Ectodermal cell (in vitro differentiated cells): ENCODE data around the gene APBB1.

ENCODE experiments used
- H3K27ac ChIP-seq: 2 replicates; pipeline ENCODE4 v1.7.0; 2013; ENCODE audit warnings: mild to moderate bottlenecking, low read depth, low read length; ENCODE audit not compliant: insufficient read depth, poor library complexity, severe bottlenecking
- H3K27me3 ChIP-seq: 2 replicates; pipeline ENCODE4 v1.7.0; 2013; ENCODE audit warnings: mild to moderate bottlenecking, low read length; ENCODE audit not compliant: insufficient read depth, control insufficient read depth, poor library complexity, severe bottlenecking
- H3K36me3 ChIP-seq: one replicate; pipeline ENCODE4 v1.7.0; 2013; ENCODE audit warnings: low read length; ENCODE audit not compliant: control insufficient read depth, insufficient read depth
- H3K4me1 ChIP-seq: one replicate; pipeline ENCODE4 v1.7.0; 2013; ENCODE audit warnings: low read length; ENCODE audit not compliant: control insufficient read depth, insufficient read depth
- H3K4me3 ChIP-seq: 2 replicates; pipeline ENCODE4 v1.7.0; 2013; ENCODE audit warnings: low read depth, low read length, control low read depth; ENCODE audit not compliant: insufficient read depth
- H3K9me3 ChIP-seq: 2 replicates; pipeline ENCODE4 v1.7.0; 2013; ENCODE audit warnings: mild to moderate bottlenecking, low read length, moderate library complexity; ENCODE audit not compliant: control insufficient read depth
- WGBS, 2 experiments: methylation state at CpG; one replicate each; pipeline ENCODE4 v1.1.7; 2013; ENCODE audit warnings: missing lambda C conversion rate in 2 of 2; 5-methylcytosine and 5-hydroxymethylcytosine counted together

APBB1 gene

DNA sequence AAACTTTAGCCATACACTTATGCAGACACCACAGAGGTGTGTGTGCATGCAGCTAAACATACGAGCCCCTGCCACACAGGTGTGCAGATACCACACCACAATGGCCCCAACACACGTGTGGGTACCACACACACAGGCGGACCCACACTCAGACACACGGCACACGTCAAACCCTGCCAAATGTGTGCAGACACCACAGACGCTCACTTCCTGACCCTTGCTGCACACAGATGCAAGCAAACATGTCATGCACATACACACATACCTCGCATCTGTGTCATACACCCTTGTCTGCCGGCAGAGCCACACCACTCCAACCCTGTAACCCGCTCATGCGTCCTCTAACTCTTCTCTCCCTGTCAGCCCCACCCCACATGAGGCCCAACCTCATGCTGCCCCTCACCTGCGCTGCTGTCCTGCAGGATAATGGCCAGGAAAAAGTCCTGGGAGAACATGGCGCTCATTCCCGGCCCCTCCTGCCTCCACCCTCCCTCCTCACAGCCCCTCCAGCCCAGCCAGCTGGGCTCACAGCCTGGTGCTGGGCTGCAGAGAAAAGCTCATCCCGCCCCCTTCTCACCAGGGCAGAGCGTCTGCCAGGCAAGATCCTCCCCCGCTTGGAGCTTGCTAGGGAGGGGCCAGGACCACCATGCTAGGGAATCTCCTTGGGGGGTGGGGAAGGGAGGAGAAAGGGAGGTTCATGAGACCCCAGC lies 14.4 kb downstream of the APBB1 start:
- peaks cover 15% of the 10 kb centered on the region for H3K4me1 ChIP-seq
- H3K27me3 ChIP-seq, result no peaks in the 10 kb centered on the region
- H3K9me3 ChIP-seq, result no peaks in the 10 kb centered on the region
- WGBS, 2 experiments, result 56 to 57% methylated on average over 16 of the region's 16 CpGs
- peak overlapping the region; percentile 12 for H3K4me3 ChIP-seq
- peaks cover 21% of the 10 kb centered on the region for H3K36me3 ChIP-seq
- H3K27ac ChIP-seq, result peak overlapping the region; percentile 85

DNA sequence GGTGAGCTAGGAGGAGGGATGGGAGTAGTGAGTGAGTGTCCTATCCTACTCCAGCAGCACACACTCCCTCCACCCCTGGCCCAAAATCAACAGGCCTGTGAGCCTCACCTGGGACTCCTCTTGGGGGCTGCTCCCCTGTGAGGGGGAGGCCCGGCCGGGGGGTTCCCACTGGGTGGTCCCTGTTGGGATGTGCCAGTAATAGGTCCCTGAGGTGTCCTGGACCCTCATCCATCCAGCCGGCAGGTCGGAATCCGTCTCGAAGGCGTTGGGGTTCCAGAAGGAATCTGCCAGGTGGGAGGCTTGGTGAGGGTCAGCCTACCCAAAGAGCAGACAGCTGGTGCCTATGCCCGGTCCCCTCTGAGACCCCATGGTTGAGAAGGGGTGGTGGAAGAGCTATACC lies 15.4 kb downstream of the APBB1 start:
- no peak overlapping the region for H3K4me3 ChIP-seq
- peaks cover 21% of the 10 kb centered on the region for H3K36me3 ChIP-seq
- no peaks in the 10 kb centered on the region for H3K27me3 ChIP-seq
- H3K27ac ChIP-seq, result no peak overlapping the region
- 95 to 96% methylated on average over 8 of the region's 8 CpGs for WGBS, 2 experiments
- no peaks in the 10 kb centered on the region for H3K9me3 ChIP-seq
- H3K4me1 ChIP-seq, result peaks cover 15% of the 10 kb centered on the region

DNA sequence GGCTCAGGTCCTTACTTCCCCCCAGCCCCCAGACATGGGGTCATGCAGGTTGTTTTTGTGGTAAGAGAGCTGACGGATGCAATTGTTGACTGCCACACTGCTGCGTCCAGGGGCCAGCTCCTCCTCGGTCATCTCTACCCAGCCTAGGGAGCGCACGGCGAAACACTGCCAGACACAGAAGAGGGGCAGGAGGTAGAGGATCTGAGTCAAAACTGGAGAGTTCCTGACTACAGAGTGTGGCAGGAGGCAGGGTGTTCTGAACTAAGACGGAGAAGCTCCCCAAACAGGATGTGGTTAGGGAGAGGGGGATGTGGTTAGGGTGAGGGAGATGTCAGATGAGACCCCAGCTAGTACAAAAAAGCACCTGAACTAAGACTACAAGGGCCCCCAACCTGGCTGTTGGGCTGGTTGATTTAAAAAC lies 16.3 kb downstream of the APBB1 start:
- Histone ChIP-seq H3K4me1 (peaks cover 15% of the 10 kb centered on the region), H3K9me3 (no peaks in the 10 kb centered on the region), H3K27me3 (no peaks in the 10 kb centered on the region), H3K27ac (no peak overlapping the region), H3K4me3 (no peak overlapping the region), H3K36me3 (peaks cover 21% of the 10 kb centered on the region)
- 95% methylated on average over 7 of the region's 7 CpGs for WGBS, 2 experiments

DNA sequence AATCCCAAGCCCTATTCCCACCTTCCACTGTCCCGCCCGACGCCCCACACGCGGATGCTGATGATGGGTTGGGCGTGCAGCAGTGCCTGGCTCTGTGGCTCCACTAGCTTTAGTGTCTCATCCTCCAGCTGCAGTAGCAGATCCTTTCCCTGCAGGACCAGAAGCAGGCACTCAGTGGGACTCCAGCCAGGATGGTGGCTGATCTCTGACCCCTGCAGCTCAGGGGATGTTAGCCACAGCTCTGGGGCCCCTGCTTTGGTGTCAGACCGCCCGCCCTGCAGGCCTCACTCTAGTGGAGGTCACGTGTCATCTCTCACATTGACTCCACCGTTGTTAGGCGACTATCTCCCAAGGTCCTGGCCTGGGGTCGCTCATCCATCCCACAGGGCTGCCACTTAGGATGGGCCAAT lies 16.8 kb downstream of the APBB1 start:
- WGBS, 2 experiments, result 91 to 94% methylated on average over 12 of the region's 12 CpGs
- peaks cover 21% of the 10 kb centered on the region for H3K36me3 ChIP-seq
- H3K27ac ChIP-seq, result no peak overlapping the region
- no peak overlapping the region for H3K4me3 ChIP-seq
- H3K27me3 ChIP-seq, result no peaks in the 10 kb centered on the region
- no peaks in the 10 kb centered on the region for H3K9me3 ChIP-seq
- peaks cover 15% of the 10 kb centered on the region for H3K4me1 ChIP-seq

DNA sequence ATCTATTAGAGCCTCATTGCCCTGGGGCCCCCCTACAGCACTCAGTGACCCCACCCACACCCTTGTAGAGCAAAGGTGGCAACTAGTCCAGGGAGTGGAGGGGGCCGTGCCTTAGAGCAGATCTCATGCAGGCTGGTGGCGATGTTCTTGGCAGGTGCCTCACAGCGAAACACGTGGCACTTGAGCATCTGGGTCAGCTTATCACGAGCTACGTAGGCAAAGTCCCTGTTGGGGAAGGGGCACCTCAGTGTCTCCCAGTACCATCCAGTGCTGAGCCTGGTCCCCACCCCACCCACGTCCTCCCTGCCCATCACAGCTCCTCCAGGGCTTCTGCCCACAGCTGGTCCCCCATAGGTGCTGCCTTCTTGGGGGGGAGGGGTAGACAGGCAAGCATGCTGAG lies 17.4 kb downstream of the APBB1 start:
- H3K27ac ChIP-seq, result no peak overlapping the region
- H3K9me3 ChIP-seq, result no peaks in the 10 kb centered on the region
- peaks cover 21% of the 10 kb centered on the region for H3K36me3 ChIP-seq
- H3K27me3 ChIP-seq, result no peaks in the 10 kb centered on the region
- H3K4me3 ChIP-seq, result no peak overlapping the region
- peaks cover 15% of the 10 kb centered on the region for H3K4me1 ChIP-seq
- WGBS, 2 experiments, result 93 to 96% methylated on average over 7 of the region's 7 CpGs

DNA sequence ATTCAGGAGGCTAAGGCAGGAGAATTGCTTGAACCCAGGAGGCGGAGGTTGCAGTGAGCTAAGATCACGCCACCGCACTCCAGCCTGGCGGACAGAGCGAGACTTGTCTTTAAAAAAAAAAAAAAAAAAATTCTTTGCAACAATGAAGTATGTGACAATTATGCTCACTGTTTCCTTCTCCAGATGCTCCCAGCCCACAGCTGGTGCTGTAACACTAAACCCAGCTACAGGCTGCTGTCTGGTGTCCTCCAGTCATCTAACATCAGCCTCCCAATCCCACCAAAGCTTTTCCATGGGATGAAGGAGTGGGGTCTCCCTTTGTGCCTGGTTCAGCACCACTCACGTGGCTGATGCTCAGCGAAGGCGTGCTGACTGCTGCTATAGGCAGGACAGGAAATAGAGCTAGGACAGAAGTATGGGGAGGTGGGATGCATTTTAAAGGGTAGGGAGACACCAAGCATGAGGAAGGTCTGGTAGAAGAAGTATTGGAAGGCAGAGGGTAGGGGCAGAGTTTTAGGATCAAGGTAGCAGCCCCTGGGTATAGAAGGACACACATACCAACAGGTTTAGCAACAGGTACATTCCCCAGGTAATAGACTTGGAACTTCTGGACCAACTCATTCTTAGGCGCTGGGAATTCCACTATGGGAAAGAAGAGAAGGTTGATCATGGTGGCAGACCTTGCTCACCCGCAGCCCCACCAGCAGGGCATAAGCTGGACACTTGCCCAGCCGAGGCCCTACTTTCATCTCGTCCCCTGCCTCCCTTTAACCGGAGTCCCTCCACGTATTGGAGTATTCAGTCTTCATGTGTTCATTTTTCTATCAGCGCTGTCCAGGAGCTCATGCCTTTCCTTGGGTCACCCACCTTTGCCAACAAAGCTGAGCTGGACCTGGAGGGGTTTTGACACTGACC lies 18.2 kb downstream of the APBB1 start:
- WGBS, 2 experiments, result 95 to 97% methylated on average over 15 of the region's 15 CpGs
- H3K9me3 ChIP-seq, result no peaks in the 10 kb centered on the region
- H3K4me1 ChIP-seq, result peaks cover 15% of the 10 kb centered on the region
- H3K27me3 ChIP-seq, result no peaks in the 10 kb centered on the region
- peaks cover 21% of the 10 kb centered on the region for H3K36me3 ChIP-seq
- no peak overlapping the region for H3K4me3 ChIP-seq
- H3K27ac ChIP-seq, result no peak overlapping the region

DNA sequence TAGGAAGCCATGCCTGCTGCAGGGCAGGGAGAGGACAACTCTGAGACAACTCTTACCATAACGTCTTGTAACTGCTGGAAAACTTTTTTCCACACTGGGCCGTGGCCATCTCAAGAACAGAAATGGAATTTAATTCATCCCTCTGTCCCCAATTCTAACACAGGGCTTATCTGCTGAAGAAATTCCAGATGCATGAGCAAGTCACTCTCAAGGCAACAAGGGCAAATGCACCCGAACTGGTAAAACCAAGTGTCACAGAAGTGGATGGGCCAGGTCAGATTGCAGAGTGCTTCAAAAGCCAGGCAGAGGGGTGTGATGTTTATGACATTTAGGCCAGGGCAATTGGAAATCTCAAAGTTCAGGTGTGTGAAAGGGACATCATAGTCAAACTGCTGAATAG lies 21.3 kb downstream of the APBB1 start:
- 93 to 94% methylated on average over 3 of the region's 3 CpGs for WGBS, 2 experiments
- no peaks in the 10 kb centered on the region for H3K27me3 ChIP-seq
- H3K27ac ChIP-seq, result no peak overlapping the region
- H3K4me1 ChIP-seq, result no peaks in the 10 kb centered on the region
- H3K9me3 ChIP-seq, result no peaks in the 10 kb centered on the region
- no peak overlapping the region for H3K4me3 ChIP-seq
- peaks cover 16% of the 10 kb centered on the region for H3K36me3 ChIP-seq

DNA sequence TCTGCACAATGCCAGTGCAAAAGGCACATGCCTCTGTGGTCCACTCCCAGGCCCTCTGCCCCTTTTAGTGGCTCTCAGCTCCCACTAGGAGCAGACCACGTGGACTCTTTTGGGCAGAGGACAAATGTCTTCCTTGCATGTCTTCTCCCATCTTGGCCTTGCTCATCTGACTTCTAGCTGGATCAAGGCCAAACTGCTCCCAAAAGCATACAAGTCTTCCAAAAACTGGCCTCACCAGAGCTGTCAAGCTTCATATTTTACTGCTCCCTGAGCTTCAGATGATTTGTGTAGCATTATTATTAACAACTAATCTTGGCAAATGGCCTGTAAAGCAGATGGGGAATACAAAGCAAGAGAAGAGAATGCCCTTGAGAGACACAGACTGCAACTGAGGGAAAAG lies 21.7 kb downstream of the APBB1 start:
- H3K4me1 ChIP-seq, result no peaks in the 10 kb centered on the region
- no peak overlapping the region for H3K4me3 ChIP-seq
- no peak overlapping the region for H3K27ac ChIP-seq
- 84 to 91% methylated on average over 1 of the region's 1 CpG for WGBS, 2 experiments
- H3K27me3 ChIP-seq, result no peaks in the 10 kb centered on the region
- H3K9me3 ChIP-seq, result no peaks in the 10 kb centered on the region
- peaks cover 16% of the 10 kb centered on the region for H3K36me3 ChIP-seq

DNA sequence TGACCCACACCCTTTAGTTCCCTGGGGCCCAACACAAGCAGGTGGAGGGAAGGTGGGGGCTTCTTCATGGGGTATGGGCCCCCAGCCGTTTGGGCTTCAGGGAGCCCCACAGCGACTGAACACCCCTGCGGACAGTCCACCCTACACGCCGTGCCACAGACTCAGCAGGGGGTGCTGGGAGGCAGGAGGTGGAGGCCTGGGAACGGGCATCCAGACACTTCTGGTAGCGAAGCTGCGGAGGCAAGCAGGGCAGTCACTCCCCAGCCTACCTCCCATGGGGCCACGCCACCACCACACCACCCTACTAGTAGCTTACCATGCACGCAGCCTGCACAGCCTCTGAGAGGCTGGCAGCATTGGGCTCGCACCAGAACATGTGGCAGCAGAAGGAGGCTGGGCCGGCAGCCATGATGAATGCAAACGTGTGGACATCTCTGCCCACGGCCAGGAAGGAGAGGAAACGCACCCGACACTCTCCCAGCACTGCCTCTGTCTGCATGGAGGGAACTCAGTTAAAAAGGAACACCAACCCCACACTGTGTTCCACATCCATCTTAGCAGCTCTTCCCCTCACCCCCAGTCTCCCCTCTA lies 23.3 kb downstream of the APBB1 start:
- Histone ChIP-seq H3K4me1 (peaks cover 5% of the 10 kb centered on the region), H3K9me3 (no peaks in the 10 kb centered on the region), H3K36me3 (peaks cover 1% of the 10 kb centered on the region), H3K27ac (no peak overlapping the region), H3K4me3 (no peak overlapping the region), H3K27me3 (no peaks in the 10 kb centered on the region)
- 91 to 95% methylated on average over 16 of the region's 16 CpGs for WGBS, 2 experiments
